ENCODE data around the gene RCOR1.

Gene RCOR1

DNA sequence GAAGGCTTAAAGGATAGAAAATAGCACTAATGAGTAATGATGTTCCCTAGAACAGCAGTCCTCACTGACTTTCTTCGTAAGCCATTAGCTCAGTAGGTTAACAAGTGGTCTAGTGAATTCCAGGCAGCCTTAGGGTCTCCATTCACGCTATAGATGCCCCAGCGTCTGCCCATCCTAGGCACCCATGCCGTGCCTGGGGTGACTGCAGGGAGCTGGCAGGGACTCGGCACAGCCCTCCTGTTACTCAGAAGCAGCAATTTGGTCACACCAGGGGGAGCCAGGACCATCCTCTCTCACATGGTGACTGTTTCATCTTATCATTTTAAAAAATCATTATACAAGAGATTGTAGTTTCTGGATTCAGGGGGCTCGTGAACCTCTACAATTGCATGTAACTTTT, 118.8 kb downstream of the RCOR1 start:
- ChIA-PET POLR2A (no interaction called here), CTCF (interaction anchor here (1.6 to 2.1 kb wide), 2 partner anchors 16 to 18 kb away, joined by 3 to 10 read pairs; no protein-coding TSS in a partner anchor)
- no peak overlapping the region for H3K4me3 ChIP-seq (ENCODE audit: low read depth, low read length)
- TF ChIP-seq, protein P1, sequence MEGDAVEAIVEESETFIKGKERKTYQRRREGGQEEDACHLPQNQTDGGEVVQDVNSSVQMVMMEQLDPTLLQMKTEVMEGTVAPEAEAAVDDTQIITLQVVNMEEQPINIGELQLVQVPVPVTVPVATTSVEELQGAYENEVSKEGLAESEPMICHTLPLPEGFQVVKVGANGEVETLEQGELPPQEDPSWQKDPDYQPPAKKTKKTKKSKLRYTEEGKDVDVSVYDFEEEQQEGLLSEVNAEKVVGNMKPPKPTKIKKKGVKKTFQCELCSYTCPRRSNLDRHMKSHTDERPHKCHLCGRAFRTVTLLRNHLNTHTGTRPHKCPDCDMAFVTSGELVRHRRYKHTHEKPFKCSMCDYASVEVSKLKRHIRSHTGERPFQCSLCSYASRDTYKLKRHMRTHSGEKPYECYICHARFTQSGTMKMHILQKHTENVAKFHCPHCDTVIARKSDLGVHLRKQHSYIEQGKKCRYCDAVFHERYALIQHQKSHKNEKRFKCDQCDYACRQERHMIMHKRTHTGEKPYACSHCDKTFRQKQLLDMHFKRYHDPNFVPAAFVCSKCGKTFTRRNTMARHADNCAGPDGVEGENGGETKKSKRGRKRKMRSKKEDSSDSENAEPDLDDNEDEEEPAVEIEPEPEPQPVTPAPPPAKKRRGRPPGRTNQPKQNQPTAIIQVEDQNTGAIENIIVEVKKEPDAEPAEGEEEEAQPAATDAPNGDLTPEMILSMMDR (IDR thresholded peaks at IDR 0.05; ENCODE audit: insufficient read depth, low read length, missing control alignments): no peak
- DNase-seq (ENCODE audit: low read depth, low spot score): no peak

- no peak for DNase-seq (ENCODE audit: low read depth, low spot score)
- TF ChIP-seq, protein P1 (IDR thresholded peaks at IDR 0.05; ENCODE audit: insufficient read depth, low read length, missing control alignments): no peak
- POLR2A ChIA-PET: no interaction called here
- CTCF ChIA-PET: interaction anchor here (0.8 to 2.1 kb wide), 3 partner anchors 17 to 25 kb away, joined by 3 to 10 read pairs (median 3); no protein-coding TSS in a partner anchor
- no peak overlapping the region for H3K4me3 ChIP-seq (ENCODE audit: low read depth, low read length)
Measured at GRCh38 chr14:102711946-102712345, 119.5 kb downstream of the RCOR1 start.

- CTCF ChIA-PET: interaction anchor here (1.1 kb wide), 1 partner anchor 56 kb away, joined by 3 read pairs; no protein-coding TSS in a partner anchor
- no peak for DNase-seq (ENCODE audit: low read depth, low spot score)
- POLR2A ChIA-PET: no interaction called here
- TF ChIP-seq, protein P1 (IDR thresholded peaks at IDR 0.05; ENCODE audit: insufficient read depth, low read length, missing control alignments): no peak
- no peak overlapping the region for H3K4me3 ChIP-seq (ENCODE audit: low read depth, low read length)
Measured at GRCh38 chr14:102717276-102717675, 124.8 kb downstream of the RCOR1 start.

GRCh38 chr14:102722646-102723045, 130.2 kb downstream of the RCOR1 start:
- ChIA-PET CTCF (interaction anchor here (1.0 kb wide), 2 partner anchors 25 to 98 kb away, joined by 3 read pairs; no protein-coding TSS in a partner anchor), POLR2A (no interaction called here)
- H3K4me3 ChIP-seq (ENCODE audit: low read depth, low read length): no peak overlapping the region
- DNase-seq (ENCODE audit: low read depth, low spot score): no peak
- TF ChIP-seq, protein P1 (IDR thresholded peaks at IDR 0.05; ENCODE audit: insufficient read depth, low read length, missing control alignments): no peak

GRCh38 chr14:102723650-102724049, 131.2 kb downstream of the RCOR1 start:
- DNase-seq (ENCODE audit: low read depth, low spot score): no peak
- POLR2A ChIA-PET: no interaction called here
- H3K4me3 ChIP-seq (ENCODE audit: low read depth, low read length): no peak overlapping the region
- TF ChIP-seq, protein P1 (IDR thresholded peaks at IDR 0.05; ENCODE audit: insufficient read depth, low read length, missing control alignments): no peak
- CTCF ChIA-PET: interaction anchor here (1.0 kb wide), 1 partner anchor 99 kb away, joined by 3 read pairs; no protein-coding TSS in a partner anchor

DNA sequence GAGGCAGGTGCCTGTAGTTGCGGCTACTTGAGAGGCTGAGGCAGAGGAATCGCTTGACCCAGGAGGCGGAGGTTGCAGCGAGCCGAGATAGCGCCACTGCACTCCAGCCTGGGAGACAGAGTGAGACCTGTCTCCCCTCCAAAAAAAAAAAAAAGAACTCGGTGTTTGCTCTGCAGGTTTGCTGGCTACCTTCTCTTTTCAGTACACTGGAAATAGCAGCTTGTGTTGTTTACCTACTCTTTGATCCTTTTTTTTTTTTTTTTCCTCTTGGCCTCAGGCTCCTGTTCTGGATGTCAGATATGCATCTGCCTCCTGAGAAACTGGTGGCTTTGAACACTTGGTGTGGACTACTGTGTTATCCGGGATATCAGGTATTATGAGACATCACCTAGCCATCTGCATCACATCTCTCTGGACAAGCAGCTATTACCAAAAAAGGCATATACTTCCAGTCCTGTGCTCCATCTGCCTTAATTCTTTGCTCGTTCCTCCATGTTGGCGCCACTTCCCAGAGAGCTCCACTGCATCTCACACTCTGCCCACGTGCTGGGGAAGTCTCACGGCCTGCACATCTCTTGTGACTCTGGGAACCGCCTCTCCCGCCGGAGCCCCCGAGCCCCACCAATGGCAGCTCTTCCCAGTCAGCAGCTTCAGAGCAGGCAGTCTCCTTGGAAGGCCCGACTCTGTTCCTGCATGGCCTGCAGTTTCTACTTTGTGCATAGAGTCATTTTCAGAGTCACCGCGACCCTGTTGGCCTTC, 133.9 kb downstream of the RCOR1 start:
- TF ChIP-seq, protein P1 (IDR thresholded peaks at IDR 0.05; ENCODE audit: insufficient read depth, low read length, missing control alignments): no peak
- no peak overlapping the region for H3K4me3 ChIP-seq (ENCODE audit: low read depth, low read length)
- no peak for DNase-seq (ENCODE audit: low read depth, low spot score)
- ChIA-PET POLR2A (no interaction called here), CTCF (no interaction called here)

Measured in AG04449 (cell line).